Stimulated activated CD4-positive, alpha-beta T cell treated with anti-CD3 and anti-CD28 coated beads, Interleukin-15, amount 100 ng/mL, for 1 hour (primary cell): ENCODE results near the gene TRAPPC10.
"Not testable (repeated sequence)": the region's sequence is repeated elsewhere in the genome, so short reads cannot be mapped to it uniquely, and the experiment has no call there.

Source experiments
- DNase-seq, 2 donors: peaks; one replicate each; pipeline ENCODE4 v3.0.0-alpha.2; 2020; ENCODE audit warnings: low read depth in 1 of 2, low spot score in 1 of 2

Gene TRAPPC10

DNA sequence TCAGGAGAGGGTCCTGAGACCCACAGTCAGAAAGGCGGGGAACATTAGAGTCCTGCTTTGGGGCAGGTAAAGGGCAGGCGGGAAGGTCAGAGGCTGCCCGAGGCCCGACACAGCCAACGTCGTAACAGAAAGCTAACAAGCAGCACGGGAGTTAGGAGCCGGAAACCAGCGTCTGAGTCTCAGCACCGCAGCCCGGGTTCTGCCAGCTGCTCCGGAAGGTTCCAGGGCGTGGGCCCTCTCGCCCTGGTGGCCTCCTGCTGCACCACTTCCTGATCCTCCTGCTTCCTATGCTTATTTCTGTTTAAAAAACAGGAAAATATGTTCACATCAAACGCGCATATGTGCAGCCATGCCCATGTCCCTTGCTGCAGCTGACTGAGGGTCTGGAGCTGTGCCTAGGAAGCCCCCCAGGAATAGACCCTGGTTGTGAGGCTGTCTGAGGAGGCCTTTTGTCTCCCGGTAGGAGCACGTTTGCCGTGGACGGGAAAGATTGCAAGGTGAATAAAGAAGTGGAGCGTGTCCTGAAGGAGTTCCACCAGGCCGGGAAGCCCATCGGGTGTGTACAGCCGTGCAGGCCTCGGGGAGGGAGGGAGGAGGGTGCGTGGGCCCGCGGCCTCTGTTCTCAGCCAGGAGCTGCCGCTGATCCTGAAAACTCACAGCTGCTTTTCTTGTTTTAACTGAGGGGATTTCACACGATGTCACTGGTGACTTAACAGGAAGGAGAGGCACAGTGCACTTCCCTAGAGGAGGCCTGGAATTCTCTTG lies 127.9 kb downstream of the TRAPPC10 start:
- not testable (repeated sequence) for DNase-seq

DNA sequence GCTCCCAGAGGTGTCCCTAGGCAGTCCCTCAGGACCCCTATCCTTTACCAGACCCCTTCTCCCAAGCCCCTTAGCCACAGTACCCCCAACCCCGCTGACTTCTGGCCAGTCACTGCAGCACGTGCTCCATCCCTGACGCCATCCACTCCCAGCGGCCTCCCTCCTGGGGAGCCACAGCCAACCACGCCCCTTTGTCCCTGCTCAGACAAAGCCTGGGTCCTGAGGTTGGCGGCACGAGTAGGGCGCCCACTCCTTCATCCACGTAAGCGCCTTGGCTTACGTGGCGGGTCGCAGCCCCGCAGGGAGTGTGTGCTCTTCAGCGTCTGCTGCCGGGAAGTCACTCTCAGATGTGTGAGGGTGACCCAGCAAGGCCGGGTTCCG lies 128.4 kb downstream of the TRAPPC10 start:
- not testable (repeated sequence) for DNase-seq

DNA sequence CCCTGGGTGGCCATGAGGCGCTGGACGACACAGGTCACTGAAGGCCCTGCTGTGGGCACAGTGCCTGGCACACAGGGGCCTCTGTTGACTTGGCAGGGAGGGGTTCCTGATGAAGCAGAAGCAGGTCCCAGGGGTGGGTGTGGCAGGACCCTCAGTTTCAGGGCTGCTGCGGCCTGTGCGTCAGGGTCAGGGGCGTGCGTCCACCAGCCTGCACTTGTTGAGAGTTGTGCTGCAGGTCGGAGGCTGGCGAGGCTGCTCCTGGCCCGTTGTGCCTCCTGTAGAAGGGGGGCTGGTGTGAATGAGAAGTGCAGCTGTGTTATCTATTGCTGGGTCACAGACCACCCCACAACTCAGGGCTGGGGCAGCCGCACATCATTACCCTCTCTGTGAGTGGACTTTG lies 130.4 kb downstream of the TRAPPC10 start:
- DNase-seq = not testable (repeated sequence)

DNA sequence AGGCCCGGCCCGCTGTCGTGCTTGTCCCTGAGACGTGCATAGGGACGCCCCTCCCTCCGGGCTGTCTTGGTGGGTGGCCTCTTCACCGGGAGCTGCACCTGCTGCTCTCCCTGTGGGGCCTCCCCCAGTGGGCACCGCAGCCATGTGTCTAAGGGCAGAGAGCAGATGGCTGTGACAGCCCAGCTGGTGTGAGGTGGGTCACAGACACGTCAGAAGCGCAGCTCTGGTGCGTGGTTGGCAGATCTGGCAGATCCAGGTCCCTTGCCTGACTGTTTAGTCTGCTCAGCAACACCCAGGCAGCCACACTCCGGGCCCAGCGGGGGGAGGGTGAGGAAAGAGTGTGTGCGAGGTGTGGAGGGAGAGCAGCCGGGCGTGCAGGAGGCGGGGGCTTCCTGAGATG lies 131.3 kb downstream of the TRAPPC10 start:
- DNase-seq = not testable (repeated sequence)

- not testable (repeated sequence) for DNase-seq
Observed at GRCh38 chr21:44143996-44144395, 131.9 kb downstream of the TRAPPC10 start.

GRCh38 chr21:44144784-44145602 lies 132.9 kb downstream of the TRAPPC10 start:
- not testable (repeated sequence) for DNase-seq

- not testable (repeated sequence) for DNase-seq
Observed at GRCh38 chr21:44145616-44146015, 133.5 kb downstream of the TRAPPC10 start.

DNA sequence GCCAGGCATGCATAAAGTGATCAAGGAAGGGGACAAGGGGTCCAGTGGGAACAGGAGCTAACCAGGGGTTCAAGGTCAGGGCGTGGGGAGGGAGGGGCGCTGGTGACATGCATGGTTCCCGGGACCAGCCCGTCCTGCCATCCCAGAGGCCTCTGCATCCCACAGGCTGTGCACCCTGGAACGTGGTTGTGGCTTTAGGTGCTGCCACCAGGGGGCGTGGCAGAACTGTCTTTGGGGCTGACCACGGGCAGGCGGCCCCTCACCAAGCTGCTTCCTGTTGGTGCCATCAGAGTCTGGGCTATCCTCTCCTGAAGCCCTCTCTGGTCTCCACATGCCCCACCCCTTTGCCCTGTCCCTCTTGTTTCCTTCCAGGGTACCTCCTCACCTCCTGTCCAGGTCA lies 135.0 kb downstream of the TRAPPC10 start:
- DNase-seq = not testable (repeated sequence)

DNA sequence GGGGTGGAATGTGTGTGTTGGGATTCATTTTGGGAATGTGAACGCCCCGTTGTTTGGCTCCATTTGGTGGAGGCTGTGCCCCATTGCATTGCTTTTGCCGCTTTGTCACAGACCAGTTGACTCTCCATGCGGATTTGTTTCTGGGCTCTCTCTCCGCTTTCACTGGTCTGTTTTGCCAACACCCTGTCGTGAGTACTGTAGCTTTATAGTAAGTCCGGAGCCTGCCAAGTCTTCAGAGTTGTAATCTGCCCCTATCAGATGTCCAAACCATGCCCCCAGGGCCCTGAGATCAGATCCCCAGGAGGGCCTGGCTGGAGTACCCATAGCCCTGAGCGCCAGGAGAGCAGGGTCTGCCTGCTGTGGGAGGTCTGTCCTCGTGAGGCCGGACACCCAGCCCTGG lies 138.1 kb downstream of the TRAPPC10 start:
- not testable (repeated sequence) for DNase-seq

GRCh38 chr21:44153214-44153888 lies 141.2 kb downstream of the TRAPPC10 start:
- DNase-seq = not testable (repeated sequence)

DNA sequence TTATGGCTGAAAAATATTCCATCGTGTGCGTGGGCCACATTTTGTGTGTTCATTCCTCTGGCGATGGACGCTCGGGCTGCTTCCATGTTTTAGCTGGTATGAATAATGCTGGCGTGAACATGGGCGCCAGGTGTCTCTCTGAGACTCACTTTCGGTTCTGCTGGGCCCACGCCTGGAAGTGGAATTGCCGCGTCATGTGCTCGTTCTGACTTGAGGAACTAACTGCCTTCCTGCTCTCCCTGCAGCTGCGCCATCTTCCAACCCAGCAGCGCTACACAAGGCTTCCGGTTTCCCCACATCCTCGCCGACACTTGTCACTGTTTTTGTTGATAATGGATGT lies 141.8 kb downstream of the TRAPPC10 start:
- DNase-seq = peak; percentile 1 to 24

GRCh38 chr21:44154816-44155230 lies 142.7 kb downstream of the TRAPPC10 start:
- DNase-seq = not testable (repeated sequence)

- not testable (repeated sequence) for DNase-seq
Observed at GRCh38 chr21:44155231-44155993, 143.3 kb downstream of the TRAPPC10 start.

GRCh38 chr21:44155994-44156380 lies 143.9 kb downstream of the TRAPPC10 start:
- not testable (repeated sequence) for DNase-seq
